ENCODE results near the gene PRM2. TPM values are rescaled to one million over a fixed set of nuclear protein-coding genes. Genes with fewer than 3 reads are reported as not detected.

PRM2 gene
- polyA plus RNA-seq, 1 of the 3 experiments (the other 2 are of a cell fraction), result not detected

DNA sequence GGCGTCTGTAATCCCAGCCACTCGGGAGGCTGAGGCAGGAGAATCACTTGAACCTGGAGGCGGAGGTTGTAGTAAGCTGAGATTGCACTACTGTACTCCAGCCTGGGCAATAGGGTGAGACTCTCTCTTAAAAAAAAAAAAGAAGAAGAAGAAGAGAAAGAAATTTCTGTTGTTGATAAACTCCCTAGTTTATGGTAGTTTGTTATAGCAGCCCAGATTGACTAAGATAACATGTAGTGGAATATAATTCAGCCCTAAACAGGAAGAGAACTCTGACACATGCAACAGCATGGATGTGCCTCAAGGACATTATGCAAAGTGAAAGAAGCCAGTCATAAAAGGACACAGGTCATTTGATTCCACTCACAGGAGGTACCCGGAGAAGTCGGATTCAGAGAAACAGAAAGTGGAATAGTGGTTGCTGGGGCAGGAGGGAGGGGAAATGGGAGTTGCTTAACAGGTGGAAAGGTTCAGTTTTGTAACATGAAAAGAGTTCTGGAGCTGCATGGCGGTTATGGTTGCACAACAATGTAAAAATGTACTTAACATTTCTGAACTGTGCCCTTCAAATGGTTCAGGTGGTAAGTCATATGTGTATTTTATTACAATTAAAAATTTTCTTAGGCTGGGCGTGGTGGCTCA lies 30.8 kb upstream of the PRM2 start (continued):
- TF ChIP-seq, protein P1, sequence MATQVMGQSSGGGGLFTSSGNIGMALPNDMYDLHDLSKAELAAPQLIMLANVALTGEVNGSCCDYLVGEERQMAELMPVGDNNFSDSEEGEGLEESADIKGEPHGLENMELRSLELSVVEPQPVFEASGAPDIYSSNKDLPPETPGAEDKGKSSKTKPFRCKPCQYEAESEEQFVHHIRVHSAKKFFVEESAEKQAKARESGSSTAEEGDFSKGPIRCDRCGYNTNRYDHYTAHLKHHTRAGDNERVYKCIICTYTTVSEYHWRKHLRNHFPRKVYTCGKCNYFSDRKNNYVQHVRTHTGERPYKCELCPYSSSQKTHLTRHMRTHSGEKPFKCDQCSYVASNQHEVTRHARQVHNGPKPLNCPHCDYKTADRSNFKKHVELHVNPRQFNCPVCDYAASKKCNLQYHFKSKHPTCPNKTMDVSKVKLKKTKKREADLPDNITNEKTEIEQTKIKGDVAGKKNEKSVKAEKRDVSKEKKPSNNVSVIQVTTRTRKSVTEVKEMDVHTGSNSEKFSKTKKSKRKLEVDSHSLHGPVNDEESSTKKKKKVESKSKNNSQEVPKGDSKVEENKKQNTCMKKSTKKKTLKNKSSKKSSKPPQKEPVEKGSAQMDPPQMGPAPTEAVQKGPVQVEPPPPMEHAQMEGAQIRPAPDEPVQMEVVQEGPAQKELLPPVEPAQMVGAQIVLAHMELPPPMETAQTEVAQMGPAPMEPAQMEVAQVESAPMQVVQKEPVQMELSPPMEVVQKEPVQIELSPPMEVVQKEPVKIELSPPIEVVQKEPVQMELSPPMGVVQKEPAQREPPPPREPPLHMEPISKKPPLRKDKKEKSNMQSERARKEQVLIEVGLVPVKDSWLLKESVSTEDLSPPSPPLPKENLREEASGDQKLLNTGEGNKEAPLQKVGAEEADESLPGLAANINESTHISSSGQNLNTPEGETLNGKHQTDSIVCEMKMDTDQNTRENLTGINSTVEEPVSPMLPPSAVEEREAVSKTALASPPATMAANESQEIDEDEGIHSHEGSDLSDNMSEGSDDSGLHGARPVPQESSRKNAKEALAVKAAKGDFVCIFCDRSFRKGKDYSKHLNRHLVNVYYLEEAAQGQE (IDR thresholded peaks at IDR 0.05; ENCODE audit: low read depth, low read length), result no peak
- no peak for TF ChIP-seq MEF2A (IDR thresholded peaks at IDR 0.05; ENCODE audit: borderline replicate concordance, low read depth)

DNA sequence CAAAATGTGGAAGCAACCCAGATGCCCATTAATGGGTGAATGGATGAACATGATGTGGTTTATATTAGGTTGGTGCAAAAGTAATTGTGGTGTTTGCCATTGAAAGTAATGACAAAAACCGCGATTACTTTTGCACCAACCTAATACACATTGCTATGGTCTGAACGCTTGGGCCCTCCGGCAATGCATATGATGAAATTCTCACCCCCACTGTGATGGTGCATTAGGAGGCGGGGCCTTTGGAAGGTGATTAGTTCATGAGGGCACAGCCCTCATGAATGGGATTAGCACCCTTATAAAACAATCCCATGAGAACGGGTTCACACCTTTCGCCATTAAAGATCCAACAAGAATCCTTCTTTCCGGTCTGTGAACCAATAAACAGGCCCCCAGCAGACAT lies 30.1 kb upstream of the PRM2 start:
- no peak for DNase-seq
- Histone ChIP-seq H3K9ac (no peak overlapping the region), H4K20me1 (ENCODE audit: insufficient read depth) (no peaks in the 10 kb centered on the region), H3K4me3 (ENCODE audit: low read depth in 2 of 2, low read length in 1 of 2) (no peak overlapping the region), H2AFZ (ENCODE audit: low read depth) (no peak overlapping the region), H3K36me3 (replicated peaks in 1 of 2; ENCODE audit: control insufficient read depth in 1 of 2, insufficient read depth in 2 of 2, low read length in 1 of 2) (no peaks in the 10 kb centered on the region), H3K4me2 (no peak overlapping the region), H3K27me3 (ENCODE audit: insufficient read depth) (no peaks in the 10 kb centered on the region), H3K79me2 (ENCODE audit: insufficient read depth) (no peaks in the 10 kb centered on the region), H3K9me3 (no peaks in the 10 kb centered on the region), H3F3A (replicated peaks; ENCODE audit: insufficient read depth) (no peaks in the 10 kb centered on the region), H3K4me1 (ENCODE audit: control insufficient read depth in 1 of 2, insufficient read depth in 2 of 2, low read depth in 1 of 2, low read length in 1 of 2) (peaks cover 0 to 12% of the 10 kb centered on the region in 2 experiments; a peak in 1 of 4 replicates), H3K9me2 (no peaks in the 10 kb centered on the region), H3K27ac (ENCODE audit: low read depth in 2 of 2, low read length in 1 of 2) (no peak overlapping the region)
- POLR2A ChIA-PET, result no interaction called here
- TF ChIP-seq RAD21 (IDR thresholded peaks at IDR 0.05; ENCODE audit: low read length), result no peak
- TF ChIP-seq FOXM1 (IDR thresholded peaks at IDR 0.05; ENCODE audit: low read depth), result no peak
- TF ChIP-seq, protein P2, sequence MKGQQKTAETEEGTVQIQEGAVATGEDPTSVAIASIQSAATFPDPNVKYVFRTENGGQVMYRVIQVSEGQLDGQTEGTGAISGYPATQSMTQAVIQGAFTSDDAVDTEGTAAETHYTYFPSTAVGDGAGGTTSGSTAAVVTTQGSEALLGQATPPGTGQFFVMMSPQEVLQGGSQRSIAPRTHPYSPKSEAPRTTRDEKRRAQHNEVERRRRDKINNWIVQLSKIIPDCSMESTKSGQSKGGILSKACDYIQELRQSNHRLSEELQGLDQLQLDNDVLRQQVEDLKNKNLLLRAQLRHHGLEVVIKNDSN (IDR thresholded peaks at IDR 0.05; ENCODE audit: borderline replicate concordance, low read depth), result no peak
- no peak for TF ChIP-seq TAF1 (IDR thresholded peaks at IDR 0.05; ENCODE audit: borderline replicate concordance, low read depth, low read length)
- TF ChIP-seq FOXJ3 (CRISPR knock-in tag; IDR thresholded peaks at IDR 0.05), result no peak
- TF ChIP-seq NFIC (IDR thresholded peaks at IDR 0.05; ENCODE audit: borderline replicate concordance), result no peak
- no peak for TF ChIP-seq YY1 (IDR thresholded peaks at IDR 0.05; ENCODE audit: low read depth)
- TF ChIP-seq RCOR1 (IDR thresholded peaks at IDR 0.05; ENCODE audit: low read length), result no peak
- 85% methylated on average over 8 of the region's 8 CpGs for WGBS (ENCODE audit: low lambda C conversion rate)
- CTCF ChIA-PET, result no interaction called here

Measured in SK-N-SH (cell line).